ENCODE data around the gene SETDB2.

GRCh38 chr13:49441846-49442245 is 2.2 kb upstream of the SETDB2 start:
- TF ChIP-seq FOS (IDR thresholded peaks at IDR 0.05; ENCODE audit: low read depth, low read length) (no peak), CTCF (conservative IDR thresholded peaks at IDR 0.05; ENCODE audit: low read depth, low read length) (no peak), MXI1 (IDR thresholded peaks at IDR 0.05; ENCODE audit: borderline replicate concordance, low read depth, low read length) (no peak), RCOR1 (IDR thresholded peaks at IDR 0.05; ENCODE audit: insufficient replicate concordance, low read length) (no peak), POLR2A (IDR thresholded peaks at IDR 0.05; ENCODE audit: low read depth, low read length) (no peak), CEBPB (IDR thresholded peaks at IDR 0.05; ENCODE audit: low read depth, low read length) (no peak), BHLHE40 (IDR thresholded peaks at IDR 0.05; ENCODE audit: low read depth, low read length) (no peak), USF2 (IDR thresholded peaks at IDR 0.05; ENCODE audit: low read depth, low read length) (no peak), NFE2L2 (IDR thresholded peaks at IDR 0.05; ENCODE audit: low read depth, low read length) (no peak), RAD21 (IDR thresholded peaks at IDR 0.05; ENCODE audit: low read length) (no peak), MAFK (IDR thresholded peaks at IDR 0.05; ENCODE audit: low read depth, low read length) (no peak), CHD1 (IDR thresholded peaks at IDR 0.05; ENCODE audit: low read depth, low read length) (no peak)

Data from IMR-90 (cell line).